H1 (cell line): Measurements from ENCODE around the gene CWC27. TPM values are rescaled to one million over a fixed set of nuclear protein-coding genes. Genes with fewer than 3 reads are reported as not detected.

Experiments
- CTCF ChIA-PET: fragments of 300-600 bp; sonication (Branson Sonifier 250); formaldehyde crosslinking; loops from one replicate; lab custom pipeline; 2021; ENCODE audit not compliant: partially characterized antibody; lab: Charles Lee
- POLR2A ChIA-PET: fragments of 300-600 bp; sonication (Branson Sonifier 250); formaldehyde crosslinking; loops from one replicate; lab custom pipeline; 2021; ENCODE audit warnings: inconsistent platforms; ENCODE audit not compliant: partially characterized antibody; lab: Charles Lee
- DNase-seq, 2 experiments: peaks; one replicate each; pipeline versions ENCODE4 v3.0.0 to v3.0.0-alpha.2; 2010 to 2022; ENCODE audit warnings: low spot score in 2 of 2, low read depth in 1 of 2, mixed read lengths in 1 of 2
- FAIRE-seq: peaks from 2 replicates; lab custom pipeline; 2011; peaks lifted over from hg19 to GRCh38; lab: Jason Lieb, UNC
- H2AFZ ChIP-seq: 2 replicates; pipeline ENCODE4 v1.8.1; 2012; ENCODE audit warnings: low read length, inconsistent platforms
- H2AK5ac ChIP-seq: 2 replicates; pipeline ENCODE4 v1.6.1; 2013; ENCODE audit warnings: low read depth, low read length
- H2BK120ac ChIP-seq: replicated peaks from 2 replicates; pipeline ENCODE3; 2013; ENCODE audit warnings: low read depth, low read length, inconsistent platforms
- H2BK12ac ChIP-seq: 2 replicates; pipeline ENCODE4 v1.6.1; 2013; ENCODE audit warnings: low read depth, low read length
- H2BK15ac ChIP-seq: 2 replicates; pipeline ENCODE4 v1.6.1; 2013; ENCODE audit warnings: low read length
- H2BK20ac ChIP-seq: 2 replicates; pipeline ENCODE4 v1.6.1; 2013; ENCODE audit warnings: low read length
- H2BK5ac ChIP-seq: 2 replicates; pipeline ENCODE4 v1.6.1; 2013; ENCODE audit warnings: low read depth, low read length
- H3K14ac ChIP-seq: 2 replicates; pipeline ENCODE4 v1.6.1; 2013; ENCODE audit warnings: inconsistent platforms; ENCODE audit not compliant: insufficient read length
- H3K18ac ChIP-seq: 2 replicates; pipeline ENCODE4 v1.6.1; 2013; ENCODE audit warnings: low read length; ENCODE audit errors: extremely low read depth
- H3K23ac ChIP-seq: 2 replicates; pipeline ENCODE4 v1.6.1; 2013; ENCODE audit warnings: inconsistent platforms; ENCODE audit not compliant: insufficient read length
- H3K23me2 ChIP-seq: 2 replicates; pipeline ENCODE4 v1.6.1; 2013; ENCODE audit warnings: low read depth, low read length
- H3K27ac ChIP-seq: 2 replicates; pipeline ENCODE4 v1.6.1; 2011; ENCODE audit warnings: low read depth, low read length, inconsistent platforms
- H3K27me3 ChIP-seq, 4 experiments: replicated peaks in 1 of 4; 1 replicate in 1 of 4; 2 replicates in 3 of 4; pipeline versions ENCODE4 v1.6.1 to v1.8.1; 2011 to 2013; ENCODE audit warnings: low read length in 3 of 4, mild to moderate bottlenecking in 3 of 4, inconsistent platforms in 2 of 4, mixed read lengths in 2 of 4, moderate library complexity in 1 of 4; ENCODE audit not compliant: control insufficient read depth in 3 of 4, insufficient read depth in 3 of 4; ENCODE audit errors: extremely low read depth in 1 of 4
- H3K36me3 ChIP-seq, 4 experiments: 2 replicates each; pipeline versions ENCODE4 v1.6.1 to v1.8.1; 2011 to 2013; ENCODE audit warnings: mild to moderate bottlenecking in 4 of 4, low read length in 3 of 4, moderate library complexity in 2 of 4, control low read depth in 1 of 4, inconsistent platforms in 1 of 4; ENCODE audit not compliant: insufficient read depth in 4 of 4, control insufficient read depth in 2 of 4
- H3K4ac ChIP-seq: replicated peaks from 2 replicates; pipeline ENCODE3; 2013; ENCODE audit warnings: low read length, low read depth, mixed read lengths, inconsistent platforms; ENCODE audit not compliant: insufficient read length
- H3K4me1 ChIP-seq, 4 experiments: replicated peaks in 1 of 4; 1 replicate in 1 of 4; 2 replicates in 3 of 4; pipeline versions ENCODE4 v1.6.1 to v1.8.1; 2011 to 2013; ENCODE audit warnings: low read length in 3 of 4, inconsistent platforms in 2 of 4, mixed read lengths in 1 of 4; ENCODE audit not compliant: insufficient read depth in 4 of 4, control insufficient read depth in 3 of 4
- H3K4me2 ChIP-seq, 2 experiments: 2 replicates each; pipeline versions ENCODE4 v1.6.1 to v1.8.1; 2011 to 2013; ENCODE audit warnings: low read depth in 2 of 2, low read length in 2 of 2, control low read depth in 1 of 2, inconsistent platforms in 1 of 2, mild to moderate bottlenecking in 1 of 2; ENCODE audit not compliant: insufficient read depth in 1 of 2
- H3K4me3 ChIP-seq, 4 experiments: fragments of 200-600, 300-600 bp in 1 of 4; sonication (generic), shearing (Covaris generic), sonication (Bioruptor Twin) in 1 of 4; 2 replicates each; pipeline versions ENCODE4 v1.5.1 to v1.8.1; 2011 to 2016; ENCODE audit warnings: low read length in 4 of 4, low read depth in 3 of 4, control low read depth in 2 of 4, inconsistent platforms in 2 of 4, mild to moderate bottlenecking in 2 of 4, mixed read lengths in 1 of 4, moderate library complexity in 1 of 4; ENCODE audit not compliant: insufficient read depth in 2 of 4; ENCODE audit errors: extremely low read depth in 1 of 4
- H3K56ac ChIP-seq: replicated peaks from 2 replicates; pipeline ENCODE3; 2013; ENCODE audit warnings: low read depth, mild to moderate bottlenecking, mixed read lengths, low read length, inconsistent platforms; ENCODE audit not compliant: insufficient read length
- H3K79me1 ChIP-seq: 2 replicates; pipeline ENCODE4 v1.6.1; 2013; ENCODE audit warnings: low read depth, low read length, control low read depth
- H3K79me2 ChIP-seq, 2 experiments: 2 replicates each; pipeline versions ENCODE4 v1.6.1 to v1.8.1; 2012 to 2013; ENCODE audit warnings: low read length in 2 of 2, mild to moderate bottlenecking in 2 of 2, inconsistent platforms in 1 of 2; ENCODE audit not compliant: insufficient read depth in 2 of 2, control insufficient read depth in 1 of 2
- H3K9ac ChIP-seq, 4 experiments: replicated peaks in 1 of 4; 1 replicate in 1 of 4; 2 replicates in 3 of 4; pipeline versions ENCODE4 v1.6.1 to v1.8.1; 2011 to 2013; ENCODE audit warnings: low read depth in 3 of 4, low read length in 3 of 4, control low read depth in 2 of 4, mild to moderate bottlenecking in 2 of 4, moderate library complexity in 2 of 4, inconsistent platforms in 1 of 4; ENCODE audit errors: extremely low read depth in 1 of 4
- H3K9me3 ChIP-seq, 2 experiments: 2 replicates each; pipeline versions ENCODE4 v1.6.1 to v1.8.1; 2012 to 2013; ENCODE audit warnings: mild to moderate bottlenecking in 2 of 2, moderate library complexity in 2 of 2, control low read depth in 1 of 2, inconsistent platforms in 1 of 2, low read depth in 1 of 2, low read length in 1 of 2, mixed read lengths in 1 of 2; ENCODE audit not compliant: insufficient read depth in 2 of 2
- H4K20me1 ChIP-seq, 2 experiments: replicated peaks in 1 of 2; 2 replicates each; pipeline versions ENCODE3 to v1.8.1; 2011 to 2013; ENCODE audit warnings: inconsistent platforms in 2 of 2, low read length in 2 of 2, mild to moderate bottlenecking in 1 of 2; ENCODE audit not compliant: insufficient read depth in 2 of 2, control insufficient read depth in 1 of 2
- H4K5ac ChIP-seq: 2 replicates; pipeline ENCODE4 v1.6.1; 2013; ENCODE audit warnings: low read length, low read depth, mixed read lengths, inconsistent platforms; ENCODE audit not compliant: insufficient read length
- H4K8ac ChIP-seq: 2 replicates; pipeline ENCODE4 v1.8.0; 2013; ENCODE audit warnings: mild to moderate bottlenecking, moderate library complexity, low read length, inconsistent platforms; ENCODE audit not compliant: insufficient read depth; ENCODE audit errors: extremely low read depth
- H4K91ac ChIP-seq: replicated peaks from 2 replicates; pipeline ENCODE3; 2013; ENCODE audit warnings: low read length, mixed read lengths, inconsistent platforms; ENCODE audit not compliant: insufficient read length
- ASH2L ChIP-seq: fragments of 200-600, 300-600 bp; sonication (generic); IDR thresholded peaks from one replicate; pipeline ENCODE4 v1.7.1; 2017; ENCODE audit warnings: low read length
- CBX5 ChIP-seq: fragments of 300-800, 300-1000 bp; sonication (generic); IDR thresholded peaks from 2 replicates; pipeline ENCODE4 v1.7.1; 2016; ENCODE audit warnings: antibody characterized with exemption, low read length, low read depth
- HDAC2 ChIP-seq, 2 experiments: fragments of 300-600 bp in 1 of 2; sonication (generic) in 1 of 2; IDR thresholded peaks; 2 replicates each; pipeline ENCODE4 v1.6.1; 2011 to 2012; ENCODE audit warnings: low read depth in 2 of 2, low read length in 2 of 2, mild to moderate bottlenecking in 2 of 2, moderate library complexity in 2 of 2, borderline replicate concordance in 1 of 2, inconsistent platforms in 1 of 2
- RBBP5 ChIP-seq: IDR thresholded peaks from 2 replicates; pipeline ENCODE4 v1.7.1; 2012; ENCODE audit warnings: low read depth, mild to moderate bottlenecking, inconsistent platforms, low read length, moderate library complexity, borderline replicate concordance
- SP1 ChIP-seq: IDR thresholded peaks from 2 replicates; pipeline ENCODE4 v1.6.1; 2011; ENCODE audit warnings: low read depth, low read length
- TAF1 ChIP-seq: IDR thresholded peaks from 2 replicates; pipeline ENCODE4 v1.6.1; 2011; ENCODE audit warnings: mild to moderate bottlenecking, low read depth, low read length
- WGBS, 2 experiments: shearing (Covaris generic) in 1 of 2; methylation state at CpG; one replicate each; pipeline versions ENCODE4 v1.1.6 to v1.1.7; 2013 to 2015; ENCODE audit warnings: low lambda C conversion rate in 2 of 2, mixed read lengths in 2 of 2, inconsistent platforms in 1 of 2, low coverage in 1 of 2, missing lambda C conversion rate in 1 of 2; ENCODE audit not compliant: insufficient replicate concordance in 2 of 2, insufficient coverage in 1 of 2, insufficient read length in 1 of 2; ENCODE audit errors: extremely low coverage in 1 of 2, missing lambda C conversion rate in 1 of 2; 5-methylcytosine and 5-hydroxymethylcytosine counted together
- polyA plus RNA-seq, 7 experiments: library from polyadenylated mRNA; depleted of rRNA in 3 of 7; stranded (reverse) in 5 of 7; unstranded in 2 of 7; fragments of >200 nt in 5 of 7; fragments of 200-250 nt in 2 of 7; gene quantifications; 1 replicate in 5 of 7; 2 replicates in 1 of 7; 4 replicates in 1 of 7; pipeline versions ENCODE4 v1.2.1 to v1.2.3, GENCODE V29; 2011 to 2013; ENCODE audit warnings: missing spikeins in 2 of 7, mixed read lengths in 2 of 7
- total RNA-seq: library from RNA; stranded (reverse); fragmentation: NEBNext Ultra II Directional; extraction: Animal tissue kit (Norgen Biotek cat#: 25700); gene quantifications from 2 replicates; pipeline ENCODE4 v1.2.1, GENCODE V29; 2021

Gene CWC27
- total and polyA plus RNA-seq, 2 of the 8 experiments (the other 6 are each of a cell fraction or from before 2014, with no cell fraction given) = 24.9 to 43.4 TPM

DNA sequence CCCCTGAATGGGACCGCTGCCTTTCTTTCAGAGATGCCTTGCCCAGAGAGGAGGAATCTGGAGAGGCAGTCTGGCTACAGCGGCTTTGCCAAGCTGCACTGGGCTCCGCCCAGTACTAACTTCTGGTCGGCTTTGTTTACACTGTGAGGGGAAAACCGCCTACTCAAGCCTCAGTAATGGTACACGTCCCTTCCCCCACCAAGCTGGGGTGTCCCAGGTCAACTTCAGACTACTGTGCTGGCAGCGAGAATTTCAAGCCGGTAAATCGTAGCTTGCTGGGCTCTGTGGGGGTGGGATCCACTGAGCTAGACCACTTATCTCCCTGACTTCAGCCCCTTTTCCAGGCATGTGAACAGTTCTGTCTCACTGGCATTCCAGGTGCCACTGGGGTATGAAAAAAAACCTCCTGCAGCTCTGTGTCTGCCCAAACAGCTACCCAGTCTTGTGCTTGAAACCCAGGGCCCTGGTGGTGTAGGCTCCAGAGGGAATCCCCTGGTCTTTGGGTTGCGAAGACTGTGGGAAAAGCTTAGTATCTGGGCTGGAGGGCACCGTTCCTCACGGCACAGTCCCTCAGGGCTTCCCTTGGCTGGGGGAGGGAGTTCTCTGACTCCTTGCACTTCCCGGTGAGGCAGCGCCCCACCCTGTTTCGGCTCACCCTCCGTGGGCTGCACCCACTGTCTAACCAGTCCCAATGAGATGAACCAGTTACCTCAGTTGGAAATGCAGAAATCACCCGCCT lies 171.2 kb downstream of the CWC27 start:
- no peak overlapping the region for H3K18ac ChIP-seq
- H2BK12ac ChIP-seq = no peak overlapping the region
- ChIA-PET POLR2A (no interaction called here), CTCF (interaction anchor here (0.6 to 1.5 kb wide), 5 partner anchors 10 to 275 kb away, joined by 3 to 6 read pairs (median 3); no protein-coding TSS in a partner anchor)
- H3K56ac ChIP-seq = no peak overlapping the region
- peak overlapping the region; percentile 7; the same call in 1 of the 2 replicates for H2AFZ ChIP-seq
- no peaks in the 10 kb centered on the region for H3K79me2 ChIP-seq
- no peaks in the 10 kb centered on the region for H4K20me1 ChIP-seq
- H3K4ac ChIP-seq = no peak overlapping the region
- 77% methylated on average over 17 of the region's 17 CpGs; no CpG with 5 or more reads in 1 of the 2 experiments for WGBS, 2 experiments
- DNase-seq (peak in 1 of 2 experiments; percentile 53), FAIRE-seq (no peak)
- H3K27me3 ChIP-seq = no peaks in the 10 kb centered on the region
- H3K79me1 ChIP-seq = no peaks in the 10 kb centered on the region
- peaks cover 0 to 9% (median 4%) of the 10 kb centered on the region in 4 experiments; a peak in 4 of 7 replicates for H3K4me1 ChIP-seq
- H3K23me2 ChIP-seq = no peaks in the 10 kb centered on the region
- no peak overlapping the region for H2AK5ac ChIP-seq
- H3K23ac ChIP-seq = no peak overlapping the region
- no peak overlapping the region for H2BK15ac ChIP-seq
- H3K36me3 ChIP-seq = no peaks in the 10 kb centered on the region
- H3K14ac ChIP-seq = no peak overlapping the region
- peak overlapping the region; percentile 26 to 36; a peak in 3 of 4 replicates for H3K4me2 ChIP-seq
- H4K5ac ChIP-seq = no peak overlapping the region
- no peak overlapping the region for H2BK20ac ChIP-seq
- H3K4me3 ChIP-seq = no peak overlapping the region; a peak in 1 of 8 replicates
- no peaks in the 10 kb centered on the region for H3K9me3 ChIP-seq
- TF ChIP-seq ASH2L (peak; percentile 59), TAF1 (0 out of 2 replicates have a peak, but pooled peaks have one; percentile 11), SP1 (0 out of 2 replicates have a peak, but pooled peaks have one; percentile 27), HDAC2 (IDR thresholded peaks at IDR 0.05; ENCODE audit: borderline replicate concordance in 1 of 2, low read depth in 2 of 2, low read length in 2 of 2) (no peak), CBX5 (no peak), RBBP5 (peak; percentile 57; the same call in 1 of the 2 replicates)
- TF ChIP-seq, all 59 proteins: peak for 4
- Histone ChIP-seq H2BK120ac (no peak overlapping the region), H3K27ac (no peak overlapping the region), H3K9ac (no peak overlapping the region), H4K8ac (no peak overlapping the region), H4K91ac (no peak overlapping the region), H2BK5ac (no peak overlapping the region)
